Measurements from ENCODE around the gene DCST1. TPM values are rescaled to one million over a fixed set of nuclear protein-coding genes. Genes with fewer than 3 reads are reported as not detected.

Gene DCST1
- total and polyA plus RNA-seq, 12 donors, result not detected

- Histone ChIP-seq H3K9me3 (replicated peaks in 1 of 3) (no peaks in the 10 kb centered on the region), H3K4me1 (replicated peaks in 1 of 2) (peaks cover 49 to 52% of the 10 kb centered on the region in 2 donors), H3K27ac (peak within 1 kb of the TSS; percentile 87 to 99 (median 96)), H3K4me3 (peak within 1 kb of the TSS; percentile 39 to 87 (median 68)), H3K36me3 (replicated peaks in 1 of 2) (no peaks in the 10 kb centered on the region), H3K27me3 (no peaks in the 10 kb centered on the region)
- intact Hi-C loops (cut with DNase I), result loop anchor here in 1 of 2 donors (5.0 kb wide), 1 partner anchor 35 kb away; no protein-coding TSS in a partner anchor
- 0 to 1% (median 0%) methylated on average over 11 to 33 of the region's 35 CpGs for WGBS, 4 donors
- DNase-seq, result peak in 6 of 7 donors; percentile 54 to 75 (median 64)
- peak in 2 of 6 experiments; percentile 5 to 23 for TF ChIP-seq CTCF (IDR thresholded peaks at IDR 0.05)
- no peak for TF ChIP-seq POLR2A (IDR thresholded peaks at IDR 0.05)
These were observed 31.0 kb upstream of the DCST1 start, which contains the start of gene ZBTB7B for GRCh38 chr1:155002464-155003226. ZBTB7B (plus strand) TSS chr1:155002802; CDS start chr1:155014661, 11,859 bp downstream.

GRCh38 chr1:155003227-155003765 is 30.3 kb upstream of the DCST1 start:
- Histone ChIP-seq H3K27ac (peak overlapping the region; percentile 87 to 99 (median 96)), H3K4me3 (peak overlapping the region; percentile 33 to 87 (median 68)), H3K27me3 (no peaks in the 10 kb centered on the region), H3K4me1 (replicated peaks in 1 of 2) (peaks cover 56 to 58% of the 10 kb centered on the region in 2 donors), H3K36me3 (replicated peaks in 1 of 2) (no peaks in the 10 kb centered on the region), H3K9me3 (replicated peaks in 1 of 3) (no peaks in the 10 kb centered on the region)
- peak in 4 of 7 donors; percentile 49 to 65 (median 63) for DNase-seq
- WGBS, 4 donors, result 0 to 1% (median 0%) methylated on average over 15 to 37 of the region's 37 CpGs
- TF ChIP-seq CTCF (IDR thresholded peaks at IDR 0.05), result no peak
- TF ChIP-seq POLR2A (IDR thresholded peaks at IDR 0.05), result peak in 1 of 2 donors; percentile 53
- intact Hi-C loops (cut with DNase I), result loop anchor here in 1 of 2 donors (5.0 kb wide), 1 partner anchor 36 kb away; no protein-coding TSS in a partner anchor

- Histone ChIP-seq H3K9me3 (replicated peaks in 1 of 3) (no peaks in the 10 kb centered on the region), H3K27ac (peak overlapping the region; percentile 87 to 99 (median 96)), H3K27me3 (no peaks in the 10 kb centered on the region), H3K4me3 (peak overlapping the region; percentile 33 to 87 (median 68)), H3K4me1 (replicated peaks in 1 of 2) (peaks cover 60% of the 10 kb centered on the region in 2 donors), H3K36me3 (replicated peaks in 1 of 2) (no peaks in the 10 kb centered on the region)
- peak; percentile 75 to 87 (median 84) for DNase-seq
- WGBS, 4 donors, result 0 to 1% (median 0%) methylated on average over 11 to 34 of the region's 34 CpGs; no CpG with 5 or more reads in 1 of the 4 donors
- TF ChIP-seq POLR2A (IDR thresholded peaks at IDR 0.05), result peak in 1 of 2 donors; percentile 4
- no peak for TF ChIP-seq CTCF (IDR thresholded peaks at IDR 0.05)
- intact Hi-C loops (cut with DNase I), result loop anchor here in 1 of 2 donors (5.0 kb wide), 1 partner anchor 37 kb away; no protein-coding TSS in a partner anchor
These were observed 29.8 kb upstream of the DCST1 start for GRCh38 chr1:155003766-155004351.
